COLO829 (cell line): Measurements from ENCODE around the gene ZSCAN26.
"Not testable (repeated sequence)": the region's sequence is repeated elsewhere in the genome, so short reads cannot be mapped to it uniquely, and the experiment has no call there.

Experiments
- DNase-seq: peaks from one replicate; pipeline ENCODE4 v3.0.0; 2012; ENCODE audit warnings: low spot score

ZSCAN26 gene

GRCh38 chr6:28257042-28257441 is 9.9 kb upstream of the ZSCAN26 start:
- no peak for DNase-seq

DNA sequence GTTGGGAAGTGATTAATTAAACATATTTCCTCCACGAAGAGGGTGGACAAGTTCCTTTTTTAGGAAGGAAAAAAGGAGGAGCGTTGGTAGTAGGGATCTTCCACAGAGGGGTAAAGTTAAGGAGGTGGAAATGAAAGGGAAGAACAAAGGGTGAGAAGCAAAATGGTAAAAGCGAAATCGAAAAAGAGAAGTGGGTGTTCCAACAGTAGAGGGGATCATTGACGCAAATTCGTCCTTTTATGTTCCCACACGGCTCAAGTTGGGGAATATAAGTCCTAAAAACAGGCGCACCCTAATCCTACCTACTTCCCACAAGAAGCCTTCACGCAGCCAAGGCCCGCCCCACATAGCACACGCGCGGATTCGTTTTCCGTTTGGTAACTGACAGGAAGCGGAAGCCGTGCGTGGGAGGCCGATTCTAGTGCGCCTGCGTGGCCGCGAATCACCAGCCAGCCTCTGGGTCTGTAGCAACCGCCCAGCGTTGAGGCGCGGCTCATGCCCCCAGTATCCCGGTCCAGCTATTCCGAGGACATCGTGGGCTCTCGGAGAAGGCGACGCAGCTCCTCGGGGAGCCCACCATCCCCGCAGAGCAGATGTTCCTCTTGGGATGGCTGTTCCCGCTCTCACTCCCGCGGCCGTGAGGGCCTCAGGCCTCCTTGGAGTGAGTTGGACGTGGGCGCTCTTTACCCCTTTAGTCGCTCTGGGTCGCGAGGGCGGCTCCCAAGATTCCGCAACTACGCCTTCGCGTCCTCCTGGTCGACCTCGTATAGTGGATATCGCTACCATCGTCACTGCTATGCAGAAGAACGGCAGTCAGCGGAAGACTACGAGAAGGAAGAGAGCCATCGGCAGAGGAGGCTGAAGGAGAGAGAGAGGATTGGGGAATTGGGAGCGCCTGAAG is 7.8 kb upstream of the ZSCAN26 start, which contains the start of gene NKAPL:
NKAPL (plus strand) TSS at position 421 of the 901 bp plus-strand sequence; CDS start at position 496, 75 bp downstream.
- no peak for DNase-seq

GRCh38 chr6:28263922-28264321 is 3.0 kb upstream of the ZSCAN26 start:
- no peak for DNase-seq

DNA sequence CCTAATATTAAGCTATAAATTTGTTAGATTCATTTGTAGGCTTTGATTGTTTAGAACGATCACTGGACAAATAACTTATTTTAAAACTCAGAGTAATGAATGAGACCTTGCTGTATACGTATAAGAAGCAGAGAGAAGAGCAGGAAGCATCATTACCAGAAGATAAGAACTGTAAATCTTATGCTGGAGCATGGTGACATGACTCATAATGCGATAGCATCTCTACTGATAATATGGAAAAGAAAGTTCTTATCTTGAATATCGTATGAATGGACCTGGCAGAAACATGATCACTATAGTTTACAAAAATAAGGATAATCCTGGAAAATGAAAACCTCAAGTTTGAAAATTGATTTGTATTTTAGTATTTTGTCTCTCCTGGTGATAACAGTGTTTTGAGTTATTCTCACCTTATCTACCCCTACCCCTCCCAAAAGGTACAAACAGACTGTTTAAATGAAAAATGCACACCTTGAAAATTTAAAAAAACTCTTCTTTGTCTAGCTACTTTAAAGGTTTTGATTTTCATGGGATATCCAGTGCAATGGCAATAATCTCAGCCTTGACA is 2.0 kb upstream of the ZSCAN26 start:
- no peak for DNase-seq

GRCh38 chr6:28266563-28266961 is 381 bp upstream of the ZSCAN26 start:
- DNase-seq: no peak

DNA sequence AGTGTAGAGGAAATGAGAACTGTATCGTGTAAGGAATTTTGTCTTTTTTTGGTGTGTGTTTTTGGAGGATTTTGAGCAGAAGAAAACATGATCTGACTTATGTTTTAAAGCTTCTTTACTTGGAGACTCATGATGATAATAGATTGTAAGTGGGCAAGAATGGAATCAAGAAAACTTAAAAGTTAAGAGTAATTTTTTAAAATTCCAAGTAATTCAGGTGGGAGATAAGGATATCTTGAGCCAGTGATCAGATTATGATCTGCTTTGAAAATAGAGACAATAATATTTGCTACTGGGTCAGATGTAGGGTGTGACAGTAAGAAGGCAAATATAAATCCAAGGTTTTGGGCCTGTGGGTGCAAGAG is 734 bp downstream of the ZSCAN26 start:
- DNase-seq: no peak

GRCh38 chr6:28269492-28269891 is 2.5 kb downstream of the ZSCAN26 start:
- peak; percentile 74 for DNase-seq

DNA sequence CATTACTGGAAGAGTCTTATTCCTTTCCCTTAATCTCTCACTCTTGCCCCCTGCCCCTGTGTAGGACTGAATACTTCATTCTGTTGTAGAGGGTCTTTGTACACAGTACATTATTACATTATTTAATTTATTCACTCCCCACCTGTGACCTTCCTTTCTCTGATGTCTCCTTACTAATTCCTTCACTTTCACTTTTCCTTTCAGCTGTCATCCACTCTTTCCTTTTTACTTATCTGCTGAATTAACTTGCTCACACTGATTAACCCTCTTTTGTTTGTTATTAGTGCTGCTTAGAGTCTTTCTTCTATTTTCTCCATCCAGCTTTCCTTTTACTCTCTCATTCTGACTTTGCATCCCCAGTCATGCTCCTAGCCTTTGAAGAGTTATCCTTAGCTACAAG is 7.9 kb downstream of the ZSCAN26 start:
- no peak for DNase-seq

DNA sequence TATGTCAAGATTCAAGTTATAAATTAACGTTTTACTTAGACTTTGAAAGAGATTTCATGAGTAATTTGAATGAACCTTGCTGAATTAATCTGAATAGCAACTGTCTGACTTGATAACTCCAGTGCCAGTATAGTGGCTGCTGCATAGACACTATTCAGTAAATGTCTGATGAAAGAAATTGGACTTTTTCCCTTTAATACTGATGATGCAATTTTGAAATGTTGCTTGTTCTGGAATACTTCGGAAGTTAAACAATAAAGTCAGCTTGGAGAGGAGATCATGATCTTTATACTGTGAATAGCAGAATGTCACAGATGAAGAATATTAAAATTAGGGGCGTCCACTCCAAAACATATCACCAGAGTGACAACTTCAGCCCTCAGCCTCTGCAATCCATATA is 10.8 kb downstream of the ZSCAN26 start:
- DNase-seq: no peak

DNA sequence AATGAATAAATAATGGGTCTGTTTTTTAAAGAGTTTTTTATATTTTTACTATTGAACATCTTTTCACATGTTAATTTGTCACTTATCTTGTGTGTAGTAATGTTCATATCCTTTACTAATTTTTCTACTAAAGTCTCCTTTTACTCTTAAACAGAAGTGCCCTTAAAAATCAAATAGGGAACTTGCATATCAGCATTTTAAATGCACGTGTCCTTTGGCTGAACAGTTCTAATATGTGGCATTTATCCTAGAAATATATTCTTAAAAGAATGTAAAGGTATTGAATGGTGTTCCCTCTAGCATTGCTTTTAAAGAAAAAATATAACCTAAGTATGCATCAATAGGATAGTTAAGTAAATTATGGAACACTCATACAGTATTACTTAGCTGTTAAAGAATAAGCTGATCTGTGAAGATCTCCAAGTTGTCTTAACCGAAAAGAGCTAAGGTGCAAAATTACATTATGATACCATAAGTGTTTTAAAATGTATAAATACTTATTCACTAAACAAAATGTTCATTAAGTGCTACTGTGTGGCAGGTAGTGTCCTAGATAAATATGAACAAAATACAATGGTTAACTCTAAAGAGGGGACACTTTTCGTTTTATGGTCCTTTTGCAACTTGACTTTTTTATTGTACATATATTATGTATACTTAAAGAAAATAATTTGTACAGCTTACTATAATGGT is 13.8 kb downstream of the ZSCAN26 start:
- no peak for DNase-seq

DNA sequence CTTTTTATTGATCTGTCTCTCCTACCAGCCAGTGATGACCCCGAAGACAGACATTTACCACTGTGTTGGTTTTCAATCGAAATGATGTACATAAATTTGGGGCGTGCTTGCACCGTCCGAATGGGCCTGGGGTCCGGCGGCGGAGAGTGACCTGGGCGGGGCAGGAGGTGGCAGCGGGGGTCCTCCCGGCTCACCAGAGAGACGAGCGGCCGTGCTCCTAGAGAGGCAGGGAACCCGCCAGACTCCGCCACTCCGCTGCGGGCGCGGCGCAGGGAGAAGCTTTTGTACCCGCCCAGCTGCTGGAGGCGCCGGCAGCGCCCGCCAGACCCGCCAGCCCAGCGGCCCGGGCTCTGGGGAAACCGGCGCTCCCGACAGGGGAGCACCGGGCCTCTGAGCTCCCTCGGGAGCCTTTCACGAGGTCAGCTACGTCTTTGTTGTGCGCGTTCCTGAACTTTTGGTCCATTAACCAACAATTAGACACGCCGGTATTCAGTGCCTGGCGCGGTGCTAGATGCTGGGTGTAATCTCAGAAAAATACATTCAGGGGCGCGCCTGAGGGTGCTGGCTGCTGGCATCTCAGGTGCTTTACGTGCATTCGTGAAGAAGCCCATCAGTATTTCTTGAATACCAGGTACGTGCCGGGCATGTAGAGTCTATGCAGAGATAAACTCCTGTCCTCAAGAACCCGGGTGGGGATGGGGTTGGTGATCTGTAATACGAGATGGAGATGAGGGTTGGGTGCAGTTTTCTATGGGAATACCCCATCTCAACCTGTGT is 14.5 kb downstream of the ZSCAN26 start, which contains the start of gene PGBD1:
PGBD1 (plus strand) TSS at position 285 of the 777 bp plus-strand sequence. CDS start 2,242 bp downstream, outside the sequence.
- DNase-seq: no peak

- no peak for DNase-seq
Observed at GRCh38 chr6:28282926-28283325, 16.0 kb downstream of the ZSCAN26 start.

- no peak for DNase-seq
Observed at GRCh38 chr6:28291573-28291972, 24.6 kb downstream of the ZSCAN26 start.

GRCh38 chr6:28295326-28295725 is 28.4 kb downstream of the ZSCAN26 start:
- no peak for DNase-seq

DNA sequence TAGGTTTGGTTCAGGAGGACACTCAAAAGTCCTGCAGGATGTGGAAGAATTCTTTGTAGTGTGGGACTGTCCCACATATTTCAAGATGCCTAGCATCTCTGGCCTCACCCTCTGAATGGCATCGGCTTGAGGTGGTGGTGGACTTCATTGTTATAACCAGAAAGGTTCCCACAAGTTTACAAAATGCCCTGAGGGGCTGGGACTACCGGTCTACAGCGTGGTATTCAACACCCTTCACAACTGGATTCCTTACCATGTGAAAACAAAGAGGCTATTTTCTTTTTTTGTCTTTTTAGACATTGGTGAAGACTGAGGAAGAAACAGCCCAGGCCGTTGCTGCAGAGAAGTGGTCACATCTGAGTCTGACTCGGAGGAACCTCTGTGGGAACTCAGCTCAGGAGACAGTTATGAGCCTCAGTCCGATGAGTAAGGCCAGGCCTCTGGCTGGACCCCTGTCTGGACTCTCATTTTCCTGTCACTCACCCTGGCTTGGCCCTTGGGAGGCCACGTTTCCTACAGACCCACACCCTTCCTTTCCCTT is 29.6 kb downstream of the ZSCAN26 start:
- peak; percentile 12 for DNase-seq

GRCh38 chr6:28303570-28303969 is 36.6 kb downstream of the ZSCAN26 start:
- no peak for DNase-seq

GRCh38 chr6:28306363-28306762 is 39.4 kb downstream of the ZSCAN26 start:
- not testable (repeated sequence) for DNase-seq

- DNase-seq: no peak
Observed at GRCh38 chr6:28311139-28311823, 44.3 kb downstream of the ZSCAN26 start.

GRCh38 chr6:28312939-28313338 is 46.0 kb downstream of the ZSCAN26 start:
- no peak for DNase-seq

DNA sequence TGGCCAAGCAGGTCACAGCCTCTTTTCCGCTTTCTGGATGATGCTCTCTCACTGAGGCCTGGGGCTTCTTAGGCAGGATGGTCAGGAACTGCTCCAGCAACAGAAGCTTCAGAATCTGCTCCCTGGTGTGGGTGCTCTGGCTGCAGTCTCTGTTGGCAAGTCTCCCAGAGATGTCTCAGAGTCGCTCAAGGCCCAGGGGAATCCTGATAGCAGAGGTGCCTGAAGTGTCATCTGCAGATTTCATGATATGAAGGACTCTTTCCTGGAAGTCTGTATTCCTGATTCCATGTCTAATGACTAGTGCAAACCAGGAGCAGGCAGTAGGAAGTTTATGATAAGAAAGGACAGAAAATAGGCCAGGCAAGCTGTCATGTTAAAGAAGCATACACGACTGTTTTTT is 48.7 kb downstream of the ZSCAN26 start:
- no peak for DNase-seq

GRCh38 chr6:28317866-28318265 is 50.9 kb downstream of the ZSCAN26 start:
- DNase-seq: not testable (repeated sequence)
